GM19324 (cell line): ENCODE measurements around the gene SH2D2A.

Experiments used
- ATAC-seq: cut with Tn5 transposase; IDR thresholded peaks from one replicate; pipeline ENCODE4 v1.9.1; 2021; ENCODE audit warnings: mild to moderate bottlenecking, moderate library complexity; ENCODE audit not compliant: unreplicated experiment, low FRiP score

SH2D2A gene

GRCh38 chr1:156828400-156829124 lies 11.9 kb upstream of the SH2D2A start:
- no peak for ATAC-seq

DNA sequence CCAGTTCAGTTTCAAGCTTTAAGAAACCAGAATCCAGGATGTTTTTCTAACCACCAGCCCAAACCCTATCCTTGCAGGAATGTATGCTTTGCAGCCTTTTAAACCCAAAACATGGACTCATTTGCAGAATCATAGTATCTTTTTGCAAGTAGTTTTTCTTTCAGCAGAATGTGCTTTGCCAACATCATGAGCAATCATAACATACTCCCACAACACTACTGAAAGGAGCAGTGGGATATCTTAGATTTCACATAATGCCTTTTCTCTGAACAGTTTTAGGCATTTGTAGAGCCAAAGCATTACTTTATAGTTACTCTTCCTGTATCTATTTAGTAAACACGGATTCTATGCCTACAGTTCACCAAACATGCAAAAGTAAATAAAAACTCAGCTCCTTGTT lies 10.0 kb upstream of the SH2D2A start:
- no peak for ATAC-seq

- ATAC-seq: no peak
These were observed 6.7 kb upstream of the SH2D2A start for GRCh38 chr1:156823210-156823790.

DNA sequence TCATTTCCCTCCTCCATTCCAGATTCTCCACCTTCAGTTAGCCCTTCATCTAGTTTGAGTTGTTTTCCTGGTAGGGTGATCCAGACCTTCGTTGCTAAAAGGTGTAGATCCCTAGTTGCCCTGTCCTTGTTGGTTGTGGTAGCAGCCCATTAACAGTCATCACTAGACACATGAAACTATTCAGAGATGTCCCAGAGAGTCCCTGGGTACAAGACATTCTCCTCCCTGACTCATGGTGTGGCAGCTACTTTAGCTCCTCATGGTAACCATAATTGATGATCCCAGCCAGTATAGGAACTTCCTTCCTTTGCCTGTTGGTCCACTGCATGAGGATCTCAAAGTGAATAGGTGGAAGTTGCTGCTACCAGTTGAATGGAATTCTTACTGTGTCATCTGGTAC lies 6.0 kb upstream of the SH2D2A start:
- no peak for ATAC-seq

DNA sequence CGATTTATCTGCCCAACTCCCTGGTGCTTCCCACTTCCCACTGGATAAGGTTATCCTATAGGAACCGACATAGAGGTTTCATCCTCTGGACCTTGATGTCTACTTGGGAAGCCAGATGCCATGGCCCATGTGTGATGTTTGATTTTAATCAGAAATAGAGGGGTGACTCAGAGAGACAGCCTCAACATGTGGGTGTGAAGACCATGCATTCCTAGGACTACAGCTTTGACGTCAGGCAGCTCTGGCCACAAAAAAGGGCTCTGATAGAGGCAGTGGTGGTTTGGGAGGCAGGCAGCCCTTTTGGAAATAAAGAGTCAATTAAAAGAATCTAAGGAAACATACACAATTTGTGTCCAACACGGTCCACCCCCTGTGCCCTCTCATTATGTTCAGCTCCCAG lies 5.2 kb upstream of the SH2D2A start:
- ATAC-seq: no peak

DNA sequence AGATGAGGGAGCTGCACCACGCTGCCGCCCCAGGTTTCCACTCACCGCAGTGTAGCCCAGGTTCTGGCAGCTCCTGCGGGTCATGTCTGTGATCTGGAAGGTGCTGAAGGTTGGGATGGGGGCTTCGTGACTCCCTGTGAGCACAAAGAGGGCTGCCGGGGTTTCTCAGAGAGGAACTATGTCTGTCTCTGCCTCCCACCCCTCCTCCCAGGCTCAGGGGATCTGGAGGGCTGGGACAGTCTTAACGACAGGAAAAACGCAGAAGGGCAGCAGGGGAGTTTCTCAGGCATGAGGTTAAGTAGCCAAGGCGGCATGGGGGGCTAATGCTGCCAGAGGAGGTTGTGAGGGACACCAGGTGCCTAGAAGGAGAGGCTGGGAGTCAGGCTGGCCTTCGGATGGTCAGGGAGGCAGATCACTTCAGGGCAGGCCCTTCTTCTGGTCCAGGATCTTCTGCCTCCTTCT lies 656 bp downstream of the SH2D2A start:
- ATAC-seq: no peak

DNA sequence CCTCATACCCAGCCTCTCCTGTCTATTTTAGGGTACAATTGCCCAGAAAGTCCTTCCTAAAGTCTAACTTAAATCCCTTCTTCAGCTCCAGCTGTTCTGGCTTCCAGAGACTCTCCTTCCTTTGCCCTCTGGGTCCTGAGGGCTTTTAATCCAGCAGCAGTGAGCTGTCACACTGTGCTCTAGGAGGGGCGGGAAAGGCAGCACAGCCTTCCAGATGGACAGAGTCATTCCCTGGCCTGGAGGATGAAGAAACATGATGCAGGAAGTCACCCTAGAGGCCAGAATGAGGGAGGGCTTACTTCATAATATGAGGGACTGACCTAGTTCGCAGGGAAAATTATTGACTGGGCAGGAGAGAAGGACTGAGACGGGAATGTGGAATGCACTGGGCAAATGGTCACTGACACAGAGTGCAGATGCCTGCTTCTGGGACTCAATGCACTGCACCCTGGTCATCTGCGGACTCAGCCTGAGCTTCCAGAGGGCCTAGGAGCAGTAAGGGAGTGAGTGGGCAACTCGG lies 1.3 kb downstream of the SH2D2A start:
- no peak for ATAC-seq

- ATAC-seq: no peak
These were observed 1.9 kb downstream of the SH2D2A start for GRCh38 chr1:156814571-156815260.

GRCh38 chr1:156813750-156814570 lies 2.7 kb downstream of the SH2D2A start:
- ATAC-seq: no peak

DNA sequence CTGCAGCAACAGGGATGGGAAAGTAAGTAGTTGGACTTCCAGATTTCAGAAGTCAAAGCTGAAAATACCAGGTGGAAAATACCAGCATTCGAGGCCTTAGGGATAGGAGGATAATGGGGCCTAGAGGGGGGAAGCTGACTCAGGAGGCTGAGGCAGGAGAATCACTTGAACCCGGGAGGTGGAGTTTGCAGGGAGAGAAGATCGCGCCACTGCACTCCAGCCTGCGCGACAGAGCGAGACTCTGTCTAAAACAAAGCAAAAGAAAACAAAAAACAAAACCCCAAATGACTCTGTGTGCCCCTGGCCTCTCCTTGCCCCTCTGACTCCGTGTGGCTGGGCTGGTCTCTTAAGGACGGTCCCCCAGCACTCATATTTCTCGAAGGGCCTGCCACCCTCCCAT lies 3.4 kb downstream of the SH2D2A start:
- no peak for ATAC-seq

GRCh38 chr1:156812293-156812990 lies 4.2 kb downstream of the SH2D2A start:
- ATAC-seq: no peak

GRCh38 chr1:156811168-156811567 lies 5.5 kb downstream of the SH2D2A start:
- ATAC-seq: no peak

DNA sequence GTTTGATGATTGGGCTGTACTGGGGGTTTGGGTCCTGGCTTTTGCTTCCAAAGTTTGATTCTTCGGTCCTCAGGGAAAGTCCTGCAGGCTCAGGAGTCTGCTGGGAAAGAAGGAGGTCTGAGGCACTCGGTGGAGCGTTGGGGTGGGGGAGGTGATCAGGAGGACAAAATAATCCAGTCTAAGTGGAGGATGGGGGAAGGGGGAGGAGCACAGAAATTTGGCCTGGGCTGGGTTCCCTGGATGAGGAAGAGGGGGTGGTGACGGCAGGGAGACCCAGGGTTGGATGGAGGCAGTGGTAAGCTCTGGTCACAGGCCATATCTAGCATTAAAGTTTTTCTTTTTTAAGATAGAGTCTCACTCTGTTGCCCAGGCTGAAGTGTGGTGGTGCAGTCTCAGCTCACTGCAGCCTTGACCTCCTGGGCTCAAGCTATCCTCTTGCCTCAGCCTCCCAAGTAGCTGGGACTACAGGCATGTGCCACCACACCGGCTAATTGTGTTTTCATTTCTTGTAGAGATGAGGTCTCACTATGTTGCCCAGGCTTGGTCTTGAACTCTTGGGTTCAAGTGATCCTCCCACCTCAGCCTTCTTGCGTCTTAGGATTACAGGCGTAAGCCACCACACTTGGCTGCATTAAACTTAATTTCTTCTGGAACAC lies 6.8 kb downstream of the SH2D2A start:
- ATAC-seq: no peak

- ATAC-seq: no peak
These were observed 7.4 kb downstream of the SH2D2A start for GRCh38 chr1:156809281-156809680.

- no peak for ATAC-seq
These were observed 8.2 kb downstream of the SH2D2A start for GRCh38 chr1:156808186-156809030.

GRCh38 chr1:156807627-156808026 lies 9.0 kb downstream of the SH2D2A start:
- no peak for ATAC-seq

DNA sequence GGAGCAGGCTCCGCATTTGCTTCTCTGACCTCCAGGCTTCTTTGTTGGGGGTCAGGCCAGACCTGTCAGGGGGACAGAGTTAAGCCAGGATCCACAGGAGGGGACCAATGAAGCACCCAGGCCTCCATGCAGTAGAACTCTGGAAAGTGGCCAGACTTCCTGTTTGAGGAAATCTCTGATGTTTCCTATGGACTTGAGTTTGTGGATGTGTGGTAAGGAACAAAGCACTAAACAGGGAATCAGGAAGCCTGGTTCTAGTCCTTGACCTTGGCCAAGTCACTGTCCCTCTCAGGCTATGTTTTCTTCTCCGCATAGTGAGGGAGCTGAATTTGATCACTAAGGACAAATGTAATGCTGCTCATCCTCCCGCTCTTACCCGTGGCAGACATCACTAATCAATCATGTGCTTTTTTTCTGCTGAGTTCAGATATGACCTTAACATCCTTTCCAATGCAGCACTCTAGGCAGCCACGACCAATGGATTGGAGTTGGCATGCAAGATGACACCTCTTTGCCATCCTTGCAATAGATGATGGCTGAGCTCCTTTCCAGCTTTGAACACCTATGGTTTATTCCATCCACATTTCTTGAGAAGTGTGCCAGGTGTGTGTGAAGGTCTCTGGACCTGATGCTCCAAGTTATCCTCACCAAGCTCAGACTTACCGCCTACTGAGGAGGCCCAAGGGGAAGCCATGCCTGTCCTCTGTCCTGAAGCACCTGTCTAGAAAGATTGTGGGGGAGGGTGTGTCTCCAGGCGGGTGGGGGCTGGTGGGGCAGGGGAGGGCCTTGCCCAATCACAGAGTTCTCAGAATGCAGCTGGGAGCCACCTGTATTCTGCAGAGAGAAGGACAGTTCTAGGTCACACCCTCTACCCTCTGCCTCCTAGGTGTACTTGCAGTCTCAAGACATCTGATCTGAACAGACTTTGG lies 9.9 kb downstream of the SH2D2A start:
- no peak for ATAC-seq
